ENCODE data around the gene C11orf91.

DNA sequence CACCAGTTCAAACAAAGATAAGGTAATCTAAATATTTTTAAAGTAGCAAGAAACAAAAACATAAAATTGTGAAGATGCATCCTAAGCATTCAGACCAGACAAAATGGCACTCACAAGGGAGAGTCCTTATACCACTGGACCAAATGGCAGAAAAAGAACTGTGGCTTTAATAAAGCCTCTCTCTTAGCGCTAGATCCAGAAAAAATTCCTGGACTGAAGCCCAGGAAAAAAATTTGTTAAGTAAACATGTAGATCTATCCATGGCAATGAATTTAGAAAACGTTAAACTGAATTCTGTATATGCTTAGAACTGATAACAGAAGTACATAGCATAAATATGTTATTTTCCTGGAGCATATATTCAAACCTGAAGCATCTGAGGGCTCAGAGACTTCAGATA is 47.4 kb upstream of the C11orf91 start:
- TF ChIP-seq, protein P1, sequence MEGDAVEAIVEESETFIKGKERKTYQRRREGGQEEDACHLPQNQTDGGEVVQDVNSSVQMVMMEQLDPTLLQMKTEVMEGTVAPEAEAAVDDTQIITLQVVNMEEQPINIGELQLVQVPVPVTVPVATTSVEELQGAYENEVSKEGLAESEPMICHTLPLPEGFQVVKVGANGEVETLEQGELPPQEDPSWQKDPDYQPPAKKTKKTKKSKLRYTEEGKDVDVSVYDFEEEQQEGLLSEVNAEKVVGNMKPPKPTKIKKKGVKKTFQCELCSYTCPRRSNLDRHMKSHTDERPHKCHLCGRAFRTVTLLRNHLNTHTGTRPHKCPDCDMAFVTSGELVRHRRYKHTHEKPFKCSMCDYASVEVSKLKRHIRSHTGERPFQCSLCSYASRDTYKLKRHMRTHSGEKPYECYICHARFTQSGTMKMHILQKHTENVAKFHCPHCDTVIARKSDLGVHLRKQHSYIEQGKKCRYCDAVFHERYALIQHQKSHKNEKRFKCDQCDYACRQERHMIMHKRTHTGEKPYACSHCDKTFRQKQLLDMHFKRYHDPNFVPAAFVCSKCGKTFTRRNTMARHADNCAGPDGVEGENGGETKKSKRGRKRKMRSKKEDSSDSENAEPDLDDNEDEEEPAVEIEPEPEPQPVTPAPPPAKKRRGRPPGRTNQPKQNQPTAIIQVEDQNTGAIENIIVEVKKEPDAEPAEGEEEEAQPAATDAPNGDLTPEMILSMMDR (IDR thresholded peaks at IDR 0.05; ENCODE audit: low read depth, low read length): no peak
- TF ChIP-seq POLR2A (IDR thresholded peaks at IDR 0.05; ENCODE audit: extremely low read depth, insufficient read length): no peak
- TF ChIP-seq, protein P2, sequence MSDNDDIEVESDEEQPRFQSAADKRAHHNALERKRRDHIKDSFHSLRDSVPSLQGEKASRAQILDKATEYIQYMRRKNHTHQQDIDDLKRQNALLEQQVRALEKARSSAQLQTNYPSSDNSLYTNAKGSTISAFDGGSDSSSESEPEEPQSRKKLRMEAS (IDR thresholded peaks at IDR 0.05; ENCODE audit: low read depth, low read length): no peak
